CD4-positive, alpha-beta T cell treated with Interleukin-2 at 100 ng/mL for 4 hours (primary cell): ENCODE measurements around the gene EXD3.
"Not testable (repeated sequence)": the region's sequence is repeated elsewhere in the genome, so short reads cannot be mapped to it uniquely, and the experiment has no call there.

Experiments
- DNase-seq: peaks from one replicate; pipeline ENCODE4 v3.0.0-alpha.2; 2020; ENCODE audit warnings: low spot score

EXD3 gene

DNA sequence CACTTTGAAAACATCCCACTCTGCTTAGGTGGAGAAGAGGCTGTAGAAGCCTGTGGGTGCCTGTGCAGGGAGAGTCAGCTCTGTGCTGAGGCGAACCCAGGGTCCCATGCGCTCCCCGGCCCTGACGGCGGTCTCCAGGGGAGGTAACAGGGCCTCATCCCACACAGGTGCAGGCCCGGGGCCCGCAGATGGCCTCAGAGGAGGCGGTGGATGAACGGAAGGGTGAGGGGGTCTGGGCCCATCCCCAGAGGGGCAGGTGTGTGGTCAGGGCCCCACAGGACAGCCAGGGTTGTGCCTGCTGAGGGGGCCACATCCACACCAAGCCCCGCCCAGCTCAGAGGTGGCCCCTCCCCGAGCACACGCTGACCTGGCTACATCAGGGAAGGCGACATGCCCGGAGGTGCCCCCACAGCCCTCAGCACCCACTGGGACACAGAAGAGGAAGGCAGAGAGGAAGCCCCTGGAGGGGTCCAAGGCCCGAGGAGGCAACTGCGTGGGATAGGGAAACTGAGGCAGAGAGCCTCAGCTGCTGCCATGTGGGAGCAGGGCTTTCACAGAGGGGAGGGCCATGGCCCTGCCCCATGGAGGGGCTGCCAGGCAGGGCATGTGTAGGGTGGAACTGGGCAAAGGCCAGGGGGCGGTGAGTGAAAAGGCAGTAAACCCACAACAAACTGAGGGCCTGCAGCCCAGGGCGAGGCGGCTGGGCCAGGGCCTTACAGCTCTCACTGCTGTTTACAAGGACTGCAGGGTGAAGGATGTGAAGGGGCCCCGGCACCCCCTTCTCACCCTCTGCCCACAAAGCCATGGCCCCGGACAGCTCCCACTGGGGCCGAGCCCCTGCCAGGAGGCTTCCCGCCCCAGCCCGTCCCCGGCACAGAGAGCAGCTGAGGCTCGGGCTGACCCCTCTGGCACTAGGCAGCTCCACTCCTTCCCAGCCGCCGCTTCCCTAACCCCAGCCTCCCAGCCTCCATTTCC lies 29.5 kb downstream of the EXD3 start:
- no peak for DNase-seq

DNA sequence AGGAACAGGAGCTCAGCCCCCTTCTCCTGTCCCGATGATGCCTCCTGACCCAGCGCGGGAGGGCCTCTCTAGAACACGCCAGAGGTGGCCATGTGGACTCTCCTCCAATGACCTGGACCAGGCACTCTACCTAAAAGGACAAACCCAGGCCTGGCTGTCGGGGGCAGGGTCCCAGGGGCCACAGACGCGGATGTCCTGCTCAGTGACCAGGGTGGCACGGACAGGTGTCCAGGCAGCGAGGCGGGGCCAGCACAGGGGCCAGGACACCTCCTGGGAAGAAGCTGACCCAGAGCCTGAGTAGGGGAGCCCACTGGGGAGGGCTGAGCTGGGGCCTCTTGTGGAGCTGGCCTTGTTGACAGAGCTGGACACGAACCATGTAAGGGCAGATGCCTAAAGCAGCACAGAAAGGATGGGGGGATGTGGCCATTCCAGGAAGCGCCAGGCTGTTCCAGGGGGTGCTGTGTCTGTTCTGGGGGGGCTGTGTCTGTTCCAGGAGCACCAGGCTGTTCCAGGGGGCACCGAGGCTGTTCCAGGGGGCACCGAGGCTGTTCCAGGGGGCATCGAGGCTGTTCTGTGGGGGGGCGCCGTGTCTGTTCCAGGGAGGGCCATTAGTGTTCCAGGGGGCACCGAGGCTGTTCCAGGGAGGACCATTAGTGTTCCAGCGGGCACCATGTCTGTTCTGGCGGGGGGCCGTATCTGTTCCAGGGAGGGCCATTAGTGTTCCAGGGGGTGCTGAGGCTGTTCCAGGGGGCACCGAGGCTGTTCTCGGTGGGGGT lies 30.5 kb downstream of the EXD3 start:
- no peak for DNase-seq

DNA sequence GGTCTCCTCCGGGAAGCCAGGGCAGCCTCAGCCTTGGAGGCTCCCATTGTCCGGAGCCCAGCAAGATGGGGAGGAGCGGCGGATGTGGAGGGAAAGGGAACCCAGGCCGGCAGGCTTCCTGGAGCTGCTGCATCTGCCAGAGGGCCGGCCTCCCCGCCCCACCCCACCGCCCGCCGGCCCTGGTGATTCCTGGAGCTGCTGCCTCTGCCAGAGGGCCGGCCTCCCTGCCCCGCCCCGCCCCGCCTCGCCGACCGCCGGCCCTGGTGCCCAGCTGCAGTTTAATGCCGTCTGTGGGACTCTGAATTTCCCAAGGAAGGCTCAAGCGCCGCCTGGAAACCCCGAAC lies 31.6 kb downstream of the EXD3 start:
- DNase-seq = no peak

DNA sequence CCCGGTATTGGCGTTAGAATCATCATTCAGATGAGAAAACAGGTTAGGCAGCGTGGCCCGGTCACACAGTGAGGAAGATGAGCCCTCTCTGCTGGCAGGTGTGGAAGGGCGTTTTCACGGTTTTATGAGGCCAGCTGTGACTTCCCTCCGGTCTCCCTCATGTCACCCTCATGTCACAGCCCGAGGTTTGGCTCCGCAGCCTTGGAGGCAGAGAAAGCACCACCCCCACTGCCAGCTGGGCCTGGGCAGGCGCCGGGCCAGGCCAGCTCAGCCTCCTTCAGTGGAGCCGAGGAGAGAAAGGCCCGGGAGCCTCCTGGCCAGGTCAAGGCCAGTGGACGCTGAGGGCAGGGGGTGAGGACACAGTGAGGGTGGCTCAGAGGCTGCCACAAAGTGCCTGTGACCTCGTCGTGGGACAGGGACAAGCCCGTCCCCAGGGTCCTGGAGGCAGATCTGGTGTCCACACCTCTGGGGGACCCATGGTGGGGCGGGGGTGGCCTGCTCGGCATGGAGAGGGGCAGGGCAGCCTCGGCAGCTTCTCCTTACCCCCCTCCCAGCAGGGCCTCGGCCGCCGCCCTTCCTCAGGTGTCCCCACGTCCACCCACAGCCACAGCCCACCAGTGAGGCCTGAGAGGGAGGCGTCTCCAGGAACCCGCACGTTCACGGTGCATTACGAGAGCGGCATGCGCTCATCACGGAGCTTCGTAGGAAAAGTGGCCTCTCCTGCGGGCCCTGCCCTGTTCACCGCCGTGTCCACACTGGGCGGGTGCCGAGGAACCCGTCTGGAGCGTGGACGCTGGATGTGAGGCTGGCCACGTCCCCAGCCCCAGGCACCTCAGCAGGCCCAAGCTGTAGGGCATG lies 32.2 kb downstream of the EXD3 start:
- no peak for DNase-seq

DNA sequence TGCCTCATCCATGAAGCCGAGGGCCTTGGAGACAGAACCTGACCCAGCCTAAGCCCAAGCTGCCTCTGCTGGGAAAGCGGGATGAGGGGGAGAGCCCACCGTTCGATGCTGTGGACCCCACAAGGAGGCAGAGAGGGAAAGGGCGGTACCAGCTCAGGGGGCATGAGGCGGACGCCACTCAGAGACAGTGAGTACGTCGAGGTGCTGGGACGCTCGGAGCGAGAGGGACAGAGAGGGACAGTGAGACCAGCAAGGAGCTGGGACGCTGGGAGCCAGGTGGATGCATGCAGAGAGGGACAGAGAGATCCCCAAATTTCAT lies 33.6 kb downstream of the EXD3 start:
- no peak for DNase-seq

DNA sequence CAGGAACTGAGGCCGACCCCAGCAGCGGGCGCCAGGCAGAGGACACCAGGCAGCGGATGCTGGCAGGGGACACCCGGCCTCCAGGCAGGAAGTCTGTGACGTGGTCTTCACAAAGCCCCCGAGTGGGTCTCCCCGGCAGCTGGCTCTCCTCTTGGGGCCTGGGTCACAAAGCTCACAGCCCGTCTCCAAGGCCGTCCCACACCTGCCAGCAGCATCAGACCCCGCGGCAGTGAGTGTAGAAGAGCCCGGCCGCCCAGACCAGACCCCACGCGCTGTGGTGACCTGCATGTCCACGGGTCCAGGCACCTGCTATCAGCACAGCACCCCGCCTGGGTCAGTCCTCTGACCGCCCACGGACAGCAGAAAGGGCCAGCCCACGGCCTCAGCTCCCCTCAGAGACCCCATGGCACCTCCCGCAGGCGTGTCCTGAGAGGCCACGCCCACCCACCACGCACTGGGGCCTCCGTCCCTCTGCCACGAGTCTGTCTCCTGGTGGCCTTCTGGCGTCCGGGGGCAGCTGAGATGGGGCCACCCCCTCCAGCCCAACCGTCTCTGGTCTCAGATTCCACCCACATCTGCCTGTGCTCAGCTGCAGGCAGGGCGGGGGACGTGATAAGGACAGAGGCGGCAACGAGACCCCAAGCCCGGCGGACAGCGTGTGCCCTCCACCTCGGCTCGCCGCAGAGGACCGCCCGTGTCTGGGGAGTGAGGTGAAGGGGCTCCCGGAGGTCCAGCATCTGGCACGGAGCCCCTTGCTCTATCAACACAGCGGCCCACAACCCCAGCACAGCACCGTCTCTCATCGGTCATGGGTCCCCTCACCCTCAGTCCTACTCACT lies 34.2 kb downstream of the EXD3 start:
- DNase-seq = no peak

DNA sequence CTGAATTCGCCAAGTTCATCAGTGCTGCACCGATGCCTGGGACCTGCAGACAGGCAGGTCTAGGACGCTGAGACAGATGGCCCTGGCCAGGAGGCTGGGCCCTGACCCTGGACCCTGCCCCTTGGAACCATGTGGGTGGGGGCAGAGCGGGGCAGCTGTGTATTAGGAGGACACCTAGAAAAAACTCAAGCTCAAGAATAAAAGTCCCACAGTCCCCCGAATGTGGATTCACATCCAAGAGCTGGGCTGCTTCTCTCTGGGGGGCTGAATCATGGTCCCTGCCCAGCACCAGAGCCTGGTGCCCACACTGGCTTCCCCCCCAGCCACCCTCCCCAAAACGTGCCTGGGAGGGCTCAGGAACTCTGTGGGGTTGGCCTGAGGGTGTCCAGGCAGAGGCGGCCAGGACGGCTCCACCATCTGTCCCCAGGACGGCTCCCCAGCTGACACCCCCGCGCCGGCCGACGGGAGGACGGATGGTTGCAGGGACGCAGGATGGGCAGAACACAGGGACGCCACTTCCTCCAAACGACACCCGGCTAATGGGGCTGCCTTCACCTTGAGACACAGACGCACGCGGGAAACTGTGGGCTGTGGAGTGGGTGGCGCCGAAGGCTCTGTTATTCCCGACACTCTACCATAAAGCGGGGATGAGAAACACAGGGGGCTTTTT lies 34.9 kb downstream of the EXD3 start:
- no peak for DNase-seq

DNA sequence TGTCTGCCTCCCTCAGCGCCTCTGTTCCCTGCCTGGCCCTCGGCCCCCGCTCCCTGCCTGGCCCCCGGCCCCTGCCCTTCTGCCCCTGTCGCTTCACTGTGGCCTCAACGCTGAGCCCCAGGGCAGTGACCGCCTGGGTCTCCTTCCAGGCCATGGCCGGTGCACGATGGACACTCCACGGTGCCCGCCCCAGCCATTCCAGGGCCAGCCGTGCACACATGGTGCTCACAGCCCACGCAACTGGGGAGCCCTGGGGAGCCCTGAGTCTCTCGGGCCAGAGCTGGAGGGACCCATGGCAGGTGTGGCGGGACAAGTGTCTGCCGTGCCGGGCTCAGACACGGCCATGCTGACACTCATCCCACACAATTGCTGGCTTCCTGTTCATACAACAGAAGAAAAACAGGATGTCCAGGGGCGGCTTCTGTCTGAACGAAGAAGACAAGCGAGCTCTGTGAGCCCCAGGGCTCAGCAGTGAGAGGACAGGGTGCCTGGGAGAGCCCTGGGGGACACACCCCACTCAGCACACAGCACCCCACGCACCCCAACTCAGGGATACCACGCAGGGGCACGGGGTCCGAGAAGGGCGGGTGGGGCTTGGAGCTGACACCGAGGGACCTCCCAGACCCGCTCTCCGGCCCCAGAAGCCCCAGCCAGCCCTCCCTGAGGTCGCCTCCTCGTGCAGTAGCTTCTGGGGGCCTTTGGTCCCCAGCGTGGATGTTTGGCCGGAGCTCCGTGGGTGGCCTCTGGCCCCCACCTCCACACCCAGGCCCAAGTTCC lies 35.7 kb downstream of the EXD3 start:
- DNase-seq = peak; percentile 59

DNA sequence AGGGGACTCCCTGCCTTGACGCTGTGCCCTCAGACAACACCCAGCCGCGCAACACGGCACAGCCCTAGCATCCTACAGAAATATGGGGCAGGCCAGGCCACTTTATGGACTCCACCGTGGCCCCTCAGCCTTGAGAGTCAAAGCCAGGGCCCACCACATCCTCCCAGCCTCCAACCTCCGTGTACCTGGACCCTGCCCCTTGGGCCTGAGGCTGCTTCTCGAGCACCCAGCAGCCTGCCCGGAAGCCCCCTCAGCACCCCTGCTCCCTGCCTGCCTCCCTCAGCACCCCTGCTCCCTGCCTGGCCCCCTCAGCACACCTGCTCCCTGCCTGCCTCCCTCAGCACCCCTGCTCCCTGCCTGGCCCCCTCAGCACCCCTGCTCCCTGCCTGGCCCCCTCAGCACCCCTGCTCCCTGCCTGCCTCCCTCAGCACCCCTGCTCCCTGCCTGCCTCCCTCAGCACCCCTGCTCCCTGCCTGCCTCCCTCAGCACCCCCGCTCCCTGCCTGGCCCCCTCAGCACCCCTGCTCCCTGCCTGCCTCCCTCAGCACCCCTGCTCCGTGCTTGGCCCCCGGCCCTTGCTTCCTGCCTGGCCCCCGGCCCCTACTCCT lies 36.4 kb downstream of the EXD3 start:
- not testable (repeated sequence) for DNase-seq

DNA sequence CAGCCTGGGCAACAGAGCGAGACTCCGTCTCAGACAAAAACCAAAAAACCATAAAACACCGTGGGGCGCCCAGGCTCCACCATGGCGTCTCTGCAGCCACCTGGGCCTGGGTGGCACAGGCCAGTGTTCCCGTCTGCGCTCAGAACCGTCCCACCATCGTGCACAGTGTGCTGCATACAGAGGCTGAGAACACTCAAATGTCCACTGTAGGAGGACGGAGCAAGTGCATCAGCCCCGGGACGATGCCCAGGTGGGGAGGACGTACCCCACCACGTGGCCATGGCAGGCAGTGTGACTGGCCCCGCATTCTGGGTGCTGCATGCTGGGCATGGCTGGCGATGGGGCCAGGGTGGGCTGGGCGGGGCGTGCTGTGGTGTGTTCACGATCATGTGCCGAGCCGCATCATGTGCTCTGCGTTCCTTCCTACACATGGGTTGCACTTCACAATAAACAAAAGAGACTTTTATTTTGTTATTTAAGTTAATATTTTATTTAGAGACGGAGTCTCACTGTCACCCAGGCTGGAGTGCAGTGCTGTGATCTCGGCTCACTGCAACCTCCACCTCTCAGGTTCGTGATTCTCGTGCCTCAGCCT lies 37.8 kb downstream of the EXD3 start:
- DNase-seq = no peak

DNA sequence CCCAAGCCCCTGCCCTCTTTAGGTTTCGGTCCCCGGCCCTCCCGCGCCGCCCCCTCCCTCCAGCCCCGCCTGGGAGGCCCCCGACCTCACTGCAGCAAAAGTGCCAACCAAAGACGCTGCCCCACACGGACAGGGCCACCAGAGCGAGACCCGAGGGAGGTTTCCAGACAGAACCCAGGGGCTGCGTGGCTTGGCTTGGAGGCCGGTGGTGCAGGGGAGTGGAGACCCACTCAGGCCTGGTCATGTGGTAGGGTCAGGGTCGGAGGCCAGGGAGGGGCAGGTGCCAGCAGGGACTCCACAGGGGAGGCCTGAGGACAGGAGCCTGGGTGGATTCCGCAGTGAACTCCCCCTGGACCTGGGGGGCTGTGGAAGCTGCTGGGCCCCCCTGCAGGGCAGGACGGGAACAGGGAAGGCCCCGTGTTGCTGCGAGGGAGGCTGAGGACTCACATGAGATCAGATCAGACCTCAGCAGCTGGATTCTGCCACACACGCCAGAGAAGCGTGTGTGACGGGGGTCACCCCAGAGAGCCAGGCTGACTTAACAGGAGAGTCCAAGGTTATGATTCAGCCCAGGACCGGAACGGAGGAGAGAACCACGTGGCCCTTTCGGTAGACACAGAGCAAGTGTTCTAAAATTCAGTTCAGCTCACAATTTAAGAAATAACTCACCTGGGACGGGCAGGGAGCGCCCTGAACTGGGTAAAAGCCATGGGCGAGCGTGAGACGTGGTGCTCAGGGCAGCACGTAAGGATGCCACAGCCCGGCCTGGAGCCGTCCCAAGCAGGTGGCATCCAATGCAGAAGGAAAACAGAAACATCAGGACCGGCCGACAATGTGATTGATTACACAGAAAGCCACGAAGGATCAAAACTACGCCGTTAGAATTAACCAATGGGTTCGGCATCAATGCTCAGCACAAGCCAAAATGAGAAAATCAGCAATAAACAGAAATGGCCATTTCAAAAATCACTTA lies 38.9 kb downstream of the EXD3 start:
- no peak for DNase-seq

DNA sequence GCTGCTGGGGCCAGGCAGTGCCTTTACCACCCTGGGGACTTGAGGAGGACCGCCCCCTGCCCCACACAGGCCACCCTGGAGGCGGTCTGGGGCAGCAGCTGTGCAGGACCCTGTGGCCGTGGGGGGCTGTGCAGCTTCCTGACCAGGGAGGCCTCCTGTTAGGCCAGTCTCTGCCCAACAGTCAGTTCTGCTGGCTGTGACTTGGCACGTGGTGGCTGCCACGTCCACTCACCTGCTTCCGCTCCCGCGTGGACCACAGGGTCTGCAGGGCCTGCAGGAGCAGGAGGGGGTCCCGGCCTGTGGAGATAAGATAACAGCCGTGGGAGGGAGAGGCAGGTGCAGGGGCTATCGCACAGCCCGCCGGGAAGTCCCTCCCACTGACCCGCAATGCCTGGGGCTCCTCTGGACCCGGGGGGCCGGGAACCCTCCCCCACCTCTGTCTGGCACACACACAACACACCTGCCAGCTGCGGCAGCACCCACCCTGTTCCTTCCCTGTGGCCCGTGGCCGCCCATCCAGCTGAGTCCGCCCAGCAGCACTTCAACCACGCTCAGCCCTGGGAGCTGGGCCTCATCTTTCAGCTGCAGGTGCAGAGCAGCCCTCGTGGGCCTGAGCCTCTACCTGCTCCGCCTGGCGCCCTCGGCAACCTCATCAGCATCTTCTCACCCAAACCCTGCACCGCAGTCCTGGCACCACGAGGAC lies 39.7 kb downstream of the EXD3 start:
- DNase-seq = no peak

DNA sequence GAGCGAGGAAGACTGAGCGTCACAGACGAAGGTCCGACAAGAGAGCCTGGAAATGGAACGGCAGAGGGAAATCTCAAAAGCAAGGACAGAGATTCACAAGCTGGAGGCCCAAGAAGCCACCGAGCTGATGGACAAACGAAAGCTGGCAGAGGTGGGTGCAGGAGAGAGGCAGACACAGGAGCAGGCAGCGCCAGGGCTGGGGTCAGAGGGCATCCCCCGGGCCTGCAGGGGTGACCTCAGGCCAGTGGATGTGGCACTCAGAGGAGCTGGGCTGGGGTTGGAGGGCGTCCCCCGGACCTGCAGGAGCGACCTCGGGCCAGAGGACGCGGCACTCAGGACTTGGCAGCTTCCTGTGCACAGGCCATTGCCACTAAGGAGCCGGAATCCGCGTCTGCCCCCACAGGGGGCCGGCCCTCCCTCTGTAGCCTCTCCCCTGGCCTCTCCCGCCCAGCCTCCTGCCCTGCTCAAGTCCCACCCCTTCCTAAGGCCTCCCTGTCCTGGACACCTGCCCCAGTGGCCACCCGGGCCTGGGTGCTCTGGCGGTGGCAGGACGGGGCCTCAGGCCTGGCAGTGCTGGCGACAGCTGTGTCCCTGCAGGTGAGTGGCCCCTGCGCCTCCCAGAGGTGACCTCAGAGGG lies 40.4 kb downstream of the EXD3 start:
- no peak for DNase-seq

DNA sequence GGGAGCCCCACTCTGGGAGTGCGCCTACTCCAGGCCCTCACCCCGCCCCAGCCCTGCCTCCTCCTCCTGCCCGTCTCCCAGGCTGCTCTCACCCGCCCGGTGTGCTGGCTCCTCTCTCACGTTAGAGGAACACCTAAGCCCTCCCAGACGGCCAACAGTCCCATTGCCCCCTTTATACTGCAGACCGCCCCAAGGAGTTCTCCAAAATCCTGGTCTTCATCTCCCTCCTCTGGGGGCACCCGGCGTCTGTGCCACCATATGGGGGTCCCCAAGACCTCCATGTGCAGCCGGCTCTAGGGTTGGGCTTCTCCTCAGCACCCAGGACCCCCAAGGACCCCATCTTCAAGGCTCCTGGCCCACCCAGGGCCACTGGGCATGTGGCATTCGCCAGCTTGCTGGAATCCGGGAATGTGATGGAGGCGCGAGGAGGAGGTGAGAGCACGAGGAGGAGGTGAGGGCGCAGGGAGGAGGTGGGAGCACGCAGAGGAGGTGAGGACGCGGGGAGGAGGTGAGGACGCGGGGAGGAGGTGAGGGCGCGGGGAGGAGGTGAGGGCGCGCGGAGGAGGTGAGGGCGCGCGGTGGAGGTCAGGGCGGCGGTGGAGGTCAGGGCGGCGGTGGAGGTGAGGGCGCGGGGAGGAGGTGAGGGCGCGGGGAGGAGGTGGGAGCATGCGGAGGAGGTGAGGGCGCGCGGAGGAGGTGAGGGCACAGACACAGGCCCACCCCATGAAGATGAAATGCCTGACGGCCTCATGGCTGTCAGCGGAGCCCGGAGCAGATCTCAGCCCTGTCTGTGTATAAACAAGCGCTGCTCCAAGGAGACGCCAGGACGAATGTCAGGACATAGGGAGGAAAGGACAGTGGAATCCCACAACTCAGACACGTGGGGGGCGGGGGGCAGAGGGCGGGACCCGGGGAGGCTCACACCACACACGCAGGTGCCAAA lies 41.2 kb downstream of the EXD3 start:
- DNase-seq = no peak

DNA sequence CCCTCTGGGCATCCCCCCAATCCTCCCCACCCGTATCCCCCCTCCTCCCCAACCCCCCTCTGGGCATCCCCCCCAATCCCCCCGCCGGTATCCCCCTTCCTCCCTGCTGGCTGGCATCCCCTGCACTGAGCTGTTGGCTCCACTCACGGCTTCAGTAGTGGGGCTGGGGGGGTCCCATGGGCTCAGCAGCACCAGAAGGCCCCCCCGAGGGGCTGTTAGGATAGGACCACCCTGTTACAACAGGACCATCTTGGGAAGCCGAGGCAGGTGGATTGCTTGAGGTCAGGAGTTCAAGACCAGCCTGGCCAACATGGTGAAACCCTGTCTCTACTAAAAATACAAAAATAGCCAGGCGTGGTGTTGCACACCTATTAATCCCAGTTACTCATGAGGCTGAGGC lies 42.4 kb downstream of the EXD3 start:
- no peak for DNase-seq

DNA sequence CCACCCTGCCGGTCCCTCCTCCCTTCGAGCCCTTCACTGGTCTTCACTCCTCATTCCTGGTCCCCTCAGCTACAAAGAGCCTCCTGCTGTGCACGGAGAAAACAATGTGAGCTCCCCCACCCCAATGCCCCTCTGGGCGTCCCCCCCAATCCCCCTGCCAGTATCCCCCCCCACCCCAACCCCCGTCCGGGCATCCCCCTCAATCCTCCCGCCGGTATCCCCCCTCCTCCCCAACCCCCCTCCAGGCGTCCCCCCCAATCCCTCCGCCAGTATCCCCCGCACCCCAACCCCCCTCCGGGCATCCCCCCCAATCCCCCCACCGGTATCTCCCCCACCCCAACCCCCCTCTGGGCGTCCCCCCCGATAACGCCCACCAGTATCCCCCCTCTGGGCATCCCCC lies 42.8 kb downstream of the EXD3 start:
- DNase-seq = no peak
